Uterus (tissue), 4 donors: ENCODE results near the gene SEMA3B. TPM values are rescaled to one million over a fixed set of nuclear protein-coding genes. Genes with fewer than 3 reads are reported as not detected.
"Not testable (repeated sequence)": the region's sequence is repeated elsewhere in the genome, so short reads cannot be mapped to it uniquely, and the experiment has no call there.

ENCODE experiments used
- DNase-seq, 2 donors: peaks; one replicate each; pipeline ENCODE4 v3.0.0-alpha.2; 2019 to 2020
- H3K27ac ChIP-seq, 2 donors: fragments of 200-600 bp; sonication (generic); 1 replicate in 1 of 2; 2 replicates in 1 of 2; pipeline ENCODE4 v1.5.1; 2016 to 2018
- H3K27me3 ChIP-seq, 2 donors: fragments of 200-600 bp; sonication (generic); one replicate each; pipeline ENCODE4 v1.5.1; 2018 to 2019; ENCODE audit warnings: control low read depth in 1 of 2
- H3K36me3 ChIP-seq, 2 donors: fragments of 200-600 bp; sonication (generic); one replicate each; pipeline ENCODE4 v1.5.1; 2019; ENCODE audit warnings: control low read depth in 1 of 2
- H3K4me1 ChIP-seq, 2 donors: fragments of 200-600 bp; sonication (generic); one replicate each; pipeline ENCODE4 v1.5.1; 2018 to 2019; ENCODE audit warnings: control low read depth in 1 of 2
- H3K4me3 ChIP-seq, 2 donors: fragments of 200-600 bp; sonication (generic); 1 replicate in 1 of 2; 2 replicates in 1 of 2; pipeline ENCODE4 v1.5.1; 2018 to 2019; ENCODE audit warnings: mild to moderate bottlenecking in 1 of 2
- H3K9me3 ChIP-seq, 2 donors: fragments of 200-600 bp; sonication (generic); one replicate each; pipeline ENCODE4 v1.5.1; 2019; ENCODE audit warnings: control low read depth in 1 of 2
- POLR2A ChIP-seq, 2 donors: fragments of 450-650 bp; IDR thresholded peaks; one replicate each; pipeline ENCODE4 v1.6.1; 2016; ENCODE audit warnings: antibody characterized with exemption in 2 of 2, mild to moderate bottlenecking in 1 of 2, moderate library complexity in 1 of 2
- intact Hi-C: fragments of 100-400 bp; cut with DNase I; formaldehyde crosslinking; loops from one replicate; pipeline ENCODE4 v1.15.1; 2023; ENCODE audit warnings: low total_unique reads
- total RNA-seq, 4 donors: library from RNA; depleted of rRNA in 3 of 4; stranded (reverse); fragments of >200 nt in 3 of 4; gene quantifications; one replicate each; pipeline versions ENCODE4 v1.1.0 to v1.2.4, GENCODE V29; 2014 to 2023
- TF ChIP-seq, protein P1 (sequence below), 4 experiments: fragments of 200-600 bp in 2 of 4; fragments of 450-650 bp in 2 of 4; sonication (generic) in 2 of 4; IDR thresholded peaks; one replicate each; pipeline ENCODE4 v1.5.1; 2016 to 2019; ENCODE audit warnings: antibody characterized with exemption in 4 of 4, mild to moderate bottlenecking in 2 of 4, moderate library complexity in 1 of 4
- donor health status: DM: yes; HTN: yes; CAD: no.

The SEMA3B gene
- total RNA-seq, 4 donors from 2014 or later, result 24.1 to 113 (median 77.2) TPM

DNA sequence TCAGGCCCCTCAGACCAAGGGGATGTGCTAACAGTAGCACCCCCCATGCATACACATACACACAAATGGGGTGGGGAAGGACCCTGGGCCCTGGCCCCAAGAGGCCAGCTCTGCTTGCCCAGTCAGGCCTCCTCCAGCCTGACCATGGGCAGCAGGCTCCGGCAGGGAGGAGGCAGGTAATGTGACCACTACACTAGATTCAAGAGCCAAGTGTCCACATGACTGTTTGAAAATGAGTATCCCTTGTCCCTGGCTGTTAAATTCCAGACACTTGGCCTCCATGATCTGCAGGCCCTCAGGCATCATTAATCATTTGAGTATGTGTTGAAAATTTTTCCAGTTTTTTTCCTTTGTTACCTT lies 46.8 kb upstream of the SEMA3B start:
- Histone ChIP-seq H3K4me1 (no peaks in the 10 kb centered on the region), H3K9me3 (no peaks in the 10 kb centered on the region), H3K4me3 (no peak overlapping the region), H3K27me3 (no peaks in the 10 kb centered on the region), H3K36me3 (no peaks in the 10 kb centered on the region), H3K27ac (no peak overlapping the region)
- intact Hi-C loops, result no loop called here
- DNase-seq, result no peak
- TF ChIP-seq POLR2A (IDR thresholded peaks at IDR 0.05), result no peak
- TF ChIP-seq, protein P1, sequence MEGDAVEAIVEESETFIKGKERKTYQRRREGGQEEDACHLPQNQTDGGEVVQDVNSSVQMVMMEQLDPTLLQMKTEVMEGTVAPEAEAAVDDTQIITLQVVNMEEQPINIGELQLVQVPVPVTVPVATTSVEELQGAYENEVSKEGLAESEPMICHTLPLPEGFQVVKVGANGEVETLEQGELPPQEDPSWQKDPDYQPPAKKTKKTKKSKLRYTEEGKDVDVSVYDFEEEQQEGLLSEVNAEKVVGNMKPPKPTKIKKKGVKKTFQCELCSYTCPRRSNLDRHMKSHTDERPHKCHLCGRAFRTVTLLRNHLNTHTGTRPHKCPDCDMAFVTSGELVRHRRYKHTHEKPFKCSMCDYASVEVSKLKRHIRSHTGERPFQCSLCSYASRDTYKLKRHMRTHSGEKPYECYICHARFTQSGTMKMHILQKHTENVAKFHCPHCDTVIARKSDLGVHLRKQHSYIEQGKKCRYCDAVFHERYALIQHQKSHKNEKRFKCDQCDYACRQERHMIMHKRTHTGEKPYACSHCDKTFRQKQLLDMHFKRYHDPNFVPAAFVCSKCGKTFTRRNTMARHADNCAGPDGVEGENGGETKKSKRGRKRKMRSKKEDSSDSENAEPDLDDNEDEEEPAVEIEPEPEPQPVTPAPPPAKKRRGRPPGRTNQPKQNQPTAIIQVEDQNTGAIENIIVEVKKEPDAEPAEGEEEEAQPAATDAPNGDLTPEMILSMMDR (IDR thresholded peaks at IDR 0.05), result no peak

GRCh38 chr3:50224639-50225038 lies 44.3 kb upstream of the SEMA3B start:
- no peak overlapping the region for H3K4me3 ChIP-seq
- TF ChIP-seq POLR2A (IDR thresholded peaks at IDR 0.05), result no peak
- TF ChIP-seq, protein P1 (IDR thresholded peaks at IDR 0.05), result no peak
- no peaks in the 10 kb centered on the region for H3K36me3 ChIP-seq
- no peaks in the 10 kb centered on the region for H3K9me3 ChIP-seq
- H3K4me1 ChIP-seq, result no peaks in the 10 kb centered on the region
- intact Hi-C loops, result loop anchor here (5.0 kb wide), 2 partner anchors 32 to 48 kb away; partner anchors contain the start of gene GNAT1
- no peak overlapping the region for H3K27ac ChIP-seq
- H3K27me3 ChIP-seq, result no peaks in the 10 kb centered on the region
- DNase-seq, result no peak

- intact Hi-C loops, result loop anchor here (5.0 kb wide), 2 partner anchors 35 to 45 kb away; partner anchors contain the start of gene GNAT1
- TF ChIP-seq, protein P1 (IDR thresholded peaks at IDR 0.05), result no peak
- no peak for TF ChIP-seq POLR2A (IDR thresholded peaks at IDR 0.05)
- H3K9me3 ChIP-seq, result no peaks in the 10 kb centered on the region
- no peaks in the 10 kb centered on the region for H3K27me3 ChIP-seq
- DNase-seq, result no peak
- H3K27ac ChIP-seq, result peak overlapping the region; percentile 78 to 82
- H3K36me3 ChIP-seq, result no peaks in the 10 kb centered on the region
- peak overlapping the region; percentile 35 to 60 for H3K4me3 ChIP-seq
- no peaks in the 10 kb centered on the region for H3K4me1 ChIP-seq
These were observed 42.0 kb upstream of the SEMA3B start for GRCh38 chr3:50226888-50227389.

DNA sequence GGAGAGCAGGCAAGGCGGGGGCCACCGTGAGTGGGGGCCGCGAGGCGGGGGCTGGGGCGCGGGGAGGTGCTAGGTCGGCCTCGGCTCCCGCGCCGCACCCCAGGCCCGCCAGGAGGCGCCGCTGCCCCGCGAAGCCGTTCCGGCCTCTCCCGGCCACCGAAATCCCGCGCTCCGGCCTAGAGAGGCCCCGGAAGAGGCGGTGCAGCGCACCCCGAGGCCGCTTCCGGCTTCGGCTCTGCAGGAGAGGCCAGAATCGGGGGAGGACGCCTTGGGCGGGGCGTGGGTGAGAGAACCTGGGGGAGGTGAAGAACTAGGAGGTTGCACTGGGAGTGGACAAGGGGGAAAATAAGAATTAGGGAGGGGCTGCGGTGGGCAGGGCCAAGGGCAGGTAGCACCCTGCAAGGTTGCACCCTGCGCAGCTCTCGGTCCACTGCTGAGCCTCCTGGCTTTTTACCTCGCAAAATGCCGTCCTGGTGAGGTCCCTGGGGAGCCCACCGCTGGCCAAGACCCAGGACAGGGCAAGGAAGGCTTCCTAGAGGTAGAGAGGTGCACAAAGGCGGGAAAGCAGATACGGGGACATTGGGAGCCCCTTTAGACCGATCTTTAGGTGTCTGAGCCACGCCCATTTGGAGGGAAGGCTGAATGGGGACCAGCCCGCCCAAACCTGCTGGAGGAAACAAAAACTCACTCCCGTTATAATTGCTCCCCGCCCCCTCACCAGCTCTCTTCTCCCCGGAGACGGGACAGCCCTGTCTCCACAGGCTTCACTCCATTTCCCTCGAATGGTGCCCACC lies 41.4 kb upstream of the SEMA3B start:
- peak; percentile 37 to 51 for TF ChIP-seq POLR2A (IDR thresholded peaks at IDR 0.05)
- TF ChIP-seq, protein P1 (IDR thresholded peaks at IDR 0.05), result peak; percentile 85 to 98 (median 96)
- intact Hi-C loops, result loop anchor here (5.0 kb wide), 2 partner anchors 35 to 45 kb away; partner anchors contain the start of gene GNAT1
- H3K9me3 ChIP-seq, result no peaks in the 10 kb centered on the region
- no peaks in the 10 kb centered on the region for H3K4me1 ChIP-seq
- no peaks in the 10 kb centered on the region for H3K36me3 ChIP-seq
- H3K27me3 ChIP-seq, result no peaks in the 10 kb centered on the region
- DNase-seq, result peak; percentile 89 to 93
- H3K27ac ChIP-seq, result peak overlapping the region; percentile 78 to 82
- H3K4me3 ChIP-seq, result peak overlapping the region; percentile 35 to 60

GRCh38 chr3:50228184-50228763 lies 40.7 kb upstream of the SEMA3B start:
- not testable (repeated sequence) for H3K4me1 ChIP-seq, H3K27me3 ChIP-seq, DNase-seq, H3K36me3 ChIP-seq, H3K9me3 ChIP-seq
- Histone ChIP-seq H3K27ac (peak overlapping the region; percentile 78 to 82), H3K4me3 (peak overlapping the region; percentile 35 to 60)
- intact Hi-C loops, result loop anchor here (5.0 kb wide), 2 partner anchors 36 to 44 kb away; partner anchors contain the start of gene GNAT1
